D721Med (cell line): ENCODE measurements around the gene MTNR1B.

Experiments
- DNase-seq: peaks from one replicate; pipeline ENCODE4 v3.0.0; 2011; ENCODE audit warnings: low spot score; ENCODE audit not compliant: insufficient read length
- FAIRE-seq: peaks from 2 replicates; lab custom pipeline; 2011; peaks lifted over from hg19 to GRCh38; lab: Jason Lieb, UNC
- TF ChIP-seq, protein P1 (sequence below): IDR thresholded peaks from 2 replicates; pipeline ENCODE4 v1.5.1; 2012; ENCODE audit warnings: mild to moderate bottlenecking, control low read depth; ENCODE audit not compliant: insufficient read depth; ENCODE audit errors: missing control alignments

MTNR1B gene

DNA sequence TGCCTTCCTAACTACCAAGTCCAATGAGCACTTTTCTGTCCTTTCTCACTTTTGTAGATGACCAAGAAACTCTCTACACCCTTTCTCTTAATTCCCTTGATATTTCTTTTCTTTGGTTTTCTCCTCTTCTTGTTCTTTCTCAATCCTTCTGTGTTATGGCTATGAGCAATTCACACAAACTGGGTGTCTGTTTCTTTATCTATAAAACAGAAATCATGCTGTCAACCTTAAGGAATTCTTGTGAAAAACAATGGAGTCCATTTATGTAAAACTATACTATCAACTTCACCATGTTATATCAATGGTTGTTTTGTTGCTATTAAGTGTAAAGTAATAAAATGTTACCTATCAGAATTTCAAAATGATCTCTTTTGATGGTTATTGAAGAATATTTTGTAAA, 7.2 kb downstream of the MTNR1B start:
- DNase-seq, result no peak
- FAIRE-seq, result no peak
- TF ChIP-seq, protein P1, sequence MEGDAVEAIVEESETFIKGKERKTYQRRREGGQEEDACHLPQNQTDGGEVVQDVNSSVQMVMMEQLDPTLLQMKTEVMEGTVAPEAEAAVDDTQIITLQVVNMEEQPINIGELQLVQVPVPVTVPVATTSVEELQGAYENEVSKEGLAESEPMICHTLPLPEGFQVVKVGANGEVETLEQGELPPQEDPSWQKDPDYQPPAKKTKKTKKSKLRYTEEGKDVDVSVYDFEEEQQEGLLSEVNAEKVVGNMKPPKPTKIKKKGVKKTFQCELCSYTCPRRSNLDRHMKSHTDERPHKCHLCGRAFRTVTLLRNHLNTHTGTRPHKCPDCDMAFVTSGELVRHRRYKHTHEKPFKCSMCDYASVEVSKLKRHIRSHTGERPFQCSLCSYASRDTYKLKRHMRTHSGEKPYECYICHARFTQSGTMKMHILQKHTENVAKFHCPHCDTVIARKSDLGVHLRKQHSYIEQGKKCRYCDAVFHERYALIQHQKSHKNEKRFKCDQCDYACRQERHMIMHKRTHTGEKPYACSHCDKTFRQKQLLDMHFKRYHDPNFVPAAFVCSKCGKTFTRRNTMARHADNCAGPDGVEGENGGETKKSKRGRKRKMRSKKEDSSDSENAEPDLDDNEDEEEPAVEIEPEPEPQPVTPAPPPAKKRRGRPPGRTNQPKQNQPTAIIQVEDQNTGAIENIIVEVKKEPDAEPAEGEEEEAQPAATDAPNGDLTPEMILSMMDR, result no peak

DNA sequence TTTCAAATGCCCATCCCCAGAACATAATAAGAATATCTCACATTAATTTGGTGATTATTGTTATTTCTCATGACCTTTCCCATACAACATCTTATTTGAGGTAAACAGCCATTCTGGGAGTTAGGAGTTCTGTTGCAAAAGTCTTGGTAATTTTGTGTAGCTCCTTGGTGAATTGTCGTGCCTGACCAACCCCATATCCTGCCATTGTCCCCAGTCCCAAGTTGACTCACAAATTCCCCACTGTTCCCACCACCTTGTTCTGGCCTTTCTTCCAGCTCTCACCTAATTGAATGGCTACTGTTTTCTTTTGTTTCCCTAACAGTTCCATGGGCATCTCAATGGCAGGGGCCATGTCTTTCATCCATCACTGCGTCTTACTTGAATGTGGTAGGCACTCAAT, 8.0 kb downstream of the MTNR1B start:
- DNase-seq (no peak), FAIRE-seq (no peak)
- TF ChIP-seq, protein P1, result no peak

DNA sequence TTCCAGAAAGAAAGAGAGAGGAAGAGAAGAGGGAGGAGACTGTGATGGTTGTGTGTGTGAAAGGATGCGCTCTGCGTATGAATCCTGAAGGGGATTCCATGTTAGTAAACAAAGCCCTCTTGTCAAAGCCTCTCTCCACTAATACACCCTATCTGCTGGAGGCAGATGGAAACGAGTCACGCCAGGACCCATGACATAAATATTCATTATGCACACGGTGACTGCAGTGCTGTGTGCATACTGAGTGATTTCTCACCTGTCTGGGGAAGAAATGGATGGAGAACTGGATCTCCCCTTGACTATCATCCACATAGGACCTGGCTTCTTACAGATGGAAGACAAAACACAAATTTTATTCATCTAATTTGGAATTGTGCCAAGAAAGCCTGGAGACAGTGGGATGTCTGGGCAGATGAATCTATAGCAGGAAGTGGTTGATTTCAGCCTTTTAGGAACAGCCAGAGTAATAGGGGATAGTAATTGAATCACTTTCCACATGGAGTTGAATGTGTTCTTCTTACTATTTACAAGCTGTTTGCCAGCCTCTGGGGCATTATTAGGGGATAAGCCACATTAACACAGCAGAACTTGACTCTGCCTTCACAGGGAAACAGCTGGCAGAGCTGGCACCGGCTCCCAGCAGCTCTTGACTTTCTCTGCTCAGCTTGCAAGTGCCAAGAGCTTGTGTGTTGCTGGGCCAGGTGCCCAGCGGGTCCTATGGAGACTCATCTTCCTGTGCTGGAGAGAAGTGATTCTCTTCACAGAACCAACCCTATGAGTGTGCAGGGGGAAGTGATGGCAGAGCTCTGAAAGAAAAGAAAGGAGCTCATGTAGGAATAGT, 9.0 kb downstream of the MTNR1B start:
- FAIRE-seq, result no peak
- DNase-seq, result no peak
- TF ChIP-seq, protein P1, result no peak

DNA sequence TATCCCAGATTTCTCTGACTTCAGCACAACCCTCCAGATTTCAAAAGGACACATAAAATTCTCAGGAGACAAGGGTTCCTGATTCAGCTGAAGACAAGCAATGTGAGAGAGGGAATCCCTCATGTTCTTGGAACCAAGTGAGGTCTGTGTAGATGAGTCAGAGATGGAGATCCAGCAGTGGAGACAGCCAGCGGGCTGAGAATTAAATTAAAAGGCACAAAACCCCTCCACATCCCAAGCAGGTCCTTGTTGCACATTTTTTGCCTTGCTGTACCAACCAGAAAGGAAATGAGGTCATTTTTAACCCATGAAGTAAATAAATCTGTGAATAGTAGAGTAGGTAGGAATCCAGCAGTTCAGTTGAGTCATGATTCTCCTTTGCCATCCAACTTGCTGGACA, 9.7 kb downstream of the MTNR1B start:
- no peak for FAIRE-seq

GRCh38 chr11:92980312-92980711, 10.9 kb downstream of the MTNR1B start:
- no peak for FAIRE-seq
- TF ChIP-seq, protein P1, result no peak
- DNase-seq, result no peak

More for the DNA sequence above, 9.7 kb downstream of the MTNR1B start:
- TF ChIP-seq, protein P1, result no peak
- DNase-seq, result no peak

- DNase-seq (no peak), FAIRE-seq (no peak)
- TF ChIP-seq, protein P1, result no peak
Observed at GRCh38 chr11:92981508-92982043, 12.1 kb downstream of the MTNR1B start.

- TF ChIP-seq, protein P1, result no peak
- DNase-seq, result no peak
- no peak for FAIRE-seq
Observed at GRCh38 chr11:92986585-92986984, 17.1 kb downstream of the MTNR1B start.
